GM12878 (cell line): ENCODE measurements around the gene MGLL. TPM values are rescaled to one million over a fixed set of nuclear protein-coding genes. Genes with fewer than 3 reads are reported as not detected.

ENCODE experiments used
- ATF7 ChIP-seq: fragments of 450-650 bp; IDR thresholded peaks from 2 replicates; pipeline ENCODE4 v1.6.1; 2016; ENCODE audit warnings: low read depth, mild to moderate bottlenecking
- BCL11A ChIP-seq: IDR thresholded peaks from 2 replicates; pipeline ENCODE4 v1.6.1; 2011; ENCODE audit warnings: low read depth, low read length
- BHLHE40 ChIP-seq, 2 experiments: fragments of 450-650 bp in 1 of 2; IDR thresholded peaks; 2 replicates each; pipeline ENCODE4 v1.6.1; 2011 to 2017; ENCODE audit warnings: low read depth in 2 of 2, borderline replicate concordance in 1 of 2, improper control_type of control experiment in 1 of 2, low read length in 1 of 2, mild to moderate bottlenecking in 1 of 2
- CHD2 ChIP-seq: IDR thresholded peaks from 2 replicates; pipeline ENCODE4 v1.6.1; 2011; ENCODE audit warnings: low read depth, low read length, improper control_type of control experiment, borderline replicate concordance
- CREM ChIP-seq: IDR thresholded peaks from 2 replicates; pipeline ENCODE4 v1.6.1; 2014; ENCODE audit warnings: antibody characterized with exemption, low read depth
- DPF2 ChIP-seq: fragments of 450-650 bp; IDR thresholded peaks from 2 replicates; pipeline ENCODE4 v1.6.1; 2017; ENCODE audit warnings: mild to moderate bottlenecking
- EP300 ChIP-seq, 2 experiments: fragments of 150-350 bp in 1 of 2; IDR thresholded peaks; 2 replicates each; pipeline ENCODE4 v1.6.1; 2011 to 2012; ENCODE audit warnings: low read depth in 2 of 2, low read length in 2 of 2, borderline replicate concordance in 1 of 2, improper control_type of control experiment in 1 of 2, inconsistent platforms in 1 of 2; ENCODE audit not compliant: control insufficient read depth in 1 of 2
- NR2F1 ChIP-seq: fragments of 450-650 bp; conservative IDR thresholded peaks from 2 replicates; pipeline ENCODE4 v1.6.1; 2017; ENCODE audit warnings: mild to moderate bottlenecking
- RAD51 ChIP-seq: fragments of 450-650 bp; IDR thresholded peaks from 2 replicates; pipeline ENCODE4 v1.6.1; 2016; ENCODE audit warnings: moderate library complexity, mild to moderate bottlenecking, inconsistent platforms
- TCF12 ChIP-seq: IDR thresholded peaks from 2 replicates; pipeline ENCODE4 v1.6.1; 2011; ENCODE audit warnings: low read depth, mild to moderate bottlenecking, low read length
- TCF7 ChIP-seq: IDR thresholded peaks from 2 replicates; pipeline ENCODE4 v1.6.1; 2014; ENCODE audit warnings: antibody characterized with exemption, borderline replicate concordance
- polyA plus RNA-seq, 11 experiments: library from polyadenylated mRNA; depleted of rRNA in 4 of 11; unstranded in 6 of 11; stranded (reverse) in 5 of 11; fragments of >200 nt; fragmentation: Nextera tagmentation in 4 of 11; fragmentation: Illumina TruSeq in 1 of 11; extraction: Ambion mirVana in 4 of 11; extraction: Trizol in 1 of 11; gene quantifications; 1 replicate in 1 of 11; 2 replicates in 10 of 11; pipeline versions ENCODE4 v1.2.1 to v1.2.3, GENCODE V29; 2011 to 2016; ENCODE audit warnings: inconsistent platforms in 2 of 11, missing spikeins in 2 of 11, low read depth in 1 of 11
- total RNA-seq, 4 experiments: library from RNA; depleted of rRNA in 3 of 4; stranded (reverse); fragments of >200 nt in 3 of 4; fragmentation: Illumina TruSeq in 1 of 4; extraction: Trizol in 1 of 4; gene quantifications; 2 replicates each; pipeline versions ENCODE4 v1.2.1 to v1.2.3, GENCODE V29; 2013 to 2021
- TF ChIP-seq, protein P1 (sequence below): fragments of 450-650 bp; IDR thresholded peaks from 2 replicates; pipeline ENCODE4 v1.6.1; 2017; ENCODE audit warnings: mild to moderate bottlenecking, moderate library complexity
- TF ChIP-seq, protein P2 (sequence below): fragments of 450-650 bp; IDR thresholded peaks from 2 replicates; pipeline ENCODE4 v1.6.1; 2017; ENCODE audit warnings: mild to moderate bottlenecking, low read depth, inconsistent platforms; ENCODE audit not compliant: poor library complexity, severe bottlenecking
- TF ChIP-seq, protein P3 (sequence below): fragments of 450-650 bp; IDR thresholded peaks from 2 replicates; pipeline ENCODE4 v1.6.1; 2016; ENCODE audit warnings: mild to moderate bottlenecking
- TF ChIP-seq, protein P4 (sequence below): IDR thresholded peaks from 2 replicates; pipeline ENCODE4 v1.6.1; 2011; ENCODE audit warnings: mild to moderate bottlenecking, low read depth, low read length, moderate library complexity; ENCODE audit not compliant: insufficient replicate concordance

The MGLL gene
- total and polyA plus RNA-seq, 10 of the 15 experiments (the other 5 are each of a cell fraction or from before 2014, with no cell fraction given): 44.9 to 177 (median 72.9) TPM

DNA sequence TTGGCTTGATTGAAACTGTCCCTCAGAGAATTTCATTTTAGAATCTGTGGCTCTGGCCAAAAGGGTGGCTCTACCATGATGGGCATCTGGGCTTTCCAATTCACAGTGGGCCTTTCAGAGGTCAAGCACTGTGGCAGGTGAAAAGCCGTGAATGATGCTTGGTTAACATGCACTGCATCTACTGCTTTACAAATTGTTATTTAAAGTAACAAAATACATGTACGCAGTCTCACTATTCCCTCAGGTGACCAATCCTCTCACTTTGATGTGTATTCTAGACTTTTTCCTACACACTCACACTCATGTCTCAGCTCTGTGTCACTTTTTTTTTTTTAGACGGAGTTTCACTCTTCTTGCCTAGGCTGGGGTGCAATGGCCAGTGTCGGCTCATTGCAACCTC, 70.5 kb downstream of the MGLL start (continued):
- TF ChIP-seq, protein P1, sequence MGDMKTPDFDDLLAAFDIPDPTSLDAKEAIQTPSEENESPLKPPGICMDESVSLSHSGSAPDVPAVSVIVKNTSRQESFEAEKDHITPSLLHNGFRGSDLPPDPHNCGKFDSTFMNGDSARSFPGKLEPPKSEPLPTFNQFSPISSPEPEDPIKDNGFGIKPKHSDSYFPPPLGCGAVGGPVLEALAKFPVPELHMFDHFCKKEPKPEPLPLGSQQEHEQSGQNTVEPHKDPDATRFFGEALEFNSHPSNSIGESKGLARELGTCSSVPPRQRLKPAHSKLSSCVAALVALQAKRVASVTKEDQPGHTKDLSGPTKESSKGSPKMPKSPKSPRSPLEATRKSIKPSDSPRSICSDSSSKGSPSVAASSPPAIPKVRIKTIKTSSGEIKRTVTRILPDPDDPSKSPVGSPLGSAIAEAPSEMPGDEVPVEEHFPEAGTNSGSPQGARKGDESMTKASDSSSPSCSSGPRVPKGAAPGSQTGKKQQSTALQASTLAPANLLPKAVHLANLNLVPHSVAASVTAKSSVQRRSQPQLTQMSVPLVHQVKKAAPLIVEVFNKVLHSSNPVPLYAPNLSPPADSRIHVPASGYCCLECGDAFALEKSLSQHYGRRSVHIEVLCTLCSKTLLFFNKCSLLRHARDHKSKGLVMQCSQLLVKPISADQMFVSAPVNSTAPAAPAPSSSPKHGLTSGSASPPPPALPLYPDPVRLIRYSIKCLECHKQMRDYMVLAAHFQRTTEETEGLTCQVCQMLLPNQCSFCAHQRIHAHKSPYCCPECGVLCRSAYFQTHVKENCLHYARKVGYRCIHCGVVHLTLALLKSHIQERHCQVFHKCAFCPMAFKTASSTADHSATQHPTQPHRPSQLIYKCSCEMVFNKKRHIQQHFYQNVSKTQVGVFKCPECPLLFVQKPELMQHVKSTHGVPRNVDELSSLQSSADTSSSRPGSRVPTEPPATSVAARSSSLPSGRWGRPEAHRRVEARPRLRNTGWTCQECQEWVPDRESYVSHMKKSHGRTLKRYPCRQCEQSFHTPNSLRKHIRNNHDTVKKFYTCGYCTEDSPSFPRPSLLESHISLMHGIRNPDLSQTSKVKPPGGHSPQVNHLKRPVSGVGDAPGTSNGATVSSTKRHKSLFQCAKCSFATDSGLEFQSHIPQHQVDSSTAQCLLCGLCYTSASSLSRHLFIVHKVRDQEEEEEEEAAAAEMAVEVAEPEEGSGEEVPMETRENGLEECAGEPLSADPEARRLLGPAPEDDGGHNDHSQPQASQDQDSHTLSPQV: no peak
- TF ChIP-seq RAD51: 0 out of 2 replicates have a peak, but pooled peaks have one; percentile 30
- TF ChIP-seq TCF7: peak; percentile 72; the same call in 1 of the 2 replicates
- peak; percentile 67 to 84; a peak in 3 of 4 replicates for TF ChIP-seq BHLHE40 (IDR thresholded peaks at IDR 0.05; ENCODE audit: borderline replicate concordance in 1 of 2, low read depth in 2 of 2, low read length in 1 of 2)
- peak; percentile 81 for TF ChIP-seq NR2F1
- peak; percentile 24 to 82; a peak in 2 of 4 replicates for TF ChIP-seq EP300 (IDR thresholded peaks at IDR 0.05; ENCODE audit: borderline replicate concordance in 1 of 2, control insufficient read depth in 1 of 2, low read depth in 2 of 2, low read length in 2 of 2)
- TF ChIP-seq, protein P2, sequence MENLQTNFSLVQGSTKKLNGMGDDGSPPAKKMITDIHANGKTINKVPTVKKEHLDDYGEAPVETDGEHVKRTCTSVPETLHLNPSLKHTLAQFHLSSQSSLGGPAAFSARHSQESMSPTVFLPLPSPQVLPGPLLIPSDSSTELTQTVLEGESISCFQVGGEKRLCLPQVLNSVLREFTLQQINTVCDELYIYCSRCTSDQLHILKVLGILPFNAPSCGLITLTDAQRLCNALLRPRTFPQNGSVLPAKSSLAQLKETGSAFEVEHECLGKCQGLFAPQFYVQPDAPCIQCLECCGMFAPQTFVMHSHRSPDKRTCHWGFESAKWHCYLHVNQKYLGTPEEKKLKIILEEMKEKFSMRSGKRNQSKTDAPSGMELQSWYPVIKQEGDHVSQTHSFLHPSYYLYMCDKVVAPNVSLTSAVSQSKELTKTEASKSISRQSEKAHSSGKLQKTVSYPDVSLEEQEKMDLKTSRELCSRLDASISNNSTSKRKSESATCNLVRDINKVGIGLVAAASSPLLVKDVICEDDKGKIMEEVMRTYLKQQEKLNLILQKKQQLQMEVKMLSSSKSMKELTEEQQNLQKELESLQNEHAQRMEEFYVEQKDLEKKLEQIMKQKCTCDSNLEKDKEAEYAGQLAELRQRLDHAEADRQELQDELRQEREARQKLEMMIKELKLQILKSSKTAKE: peak; percentile 69
- TF ChIP-seq CHD2: peak; percentile 32; the same call in 1 of the 2 replicates
- peak; percentile 38; the same call in 1 of the 2 replicates for TF ChIP-seq CREM
- TF ChIP-seq DPF2: 0 out of 2 replicates have a peak, but pooled peaks have one; percentile 30
- TF ChIP-seq, protein P3, sequence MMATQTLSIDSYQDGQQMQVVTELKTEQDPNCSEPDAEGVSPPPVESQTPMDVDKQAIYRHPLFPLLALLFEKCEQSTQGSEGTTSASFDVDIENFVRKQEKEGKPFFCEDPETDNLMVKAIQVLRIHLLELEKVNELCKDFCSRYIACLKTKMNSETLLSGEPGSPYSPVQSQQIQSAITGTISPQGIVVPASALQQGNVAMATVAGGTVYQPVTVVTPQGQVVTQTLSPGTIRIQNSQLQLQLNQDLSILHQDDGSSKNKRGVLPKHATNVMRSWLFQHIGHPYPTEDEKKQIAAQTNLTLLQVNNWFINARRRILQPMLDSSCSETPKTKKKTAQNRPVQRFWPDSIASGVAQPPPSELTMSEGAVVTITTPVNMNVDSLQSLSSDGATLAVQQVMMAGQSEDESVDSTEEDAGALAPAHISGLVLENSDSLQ: peak; percentile 57
- no peak for TF ChIP-seq TCF12
- TF ChIP-seq ATF7: peak; percentile 48; the same call in 1 of the 2 replicates
- TF ChIP-seq, protein P4, sequence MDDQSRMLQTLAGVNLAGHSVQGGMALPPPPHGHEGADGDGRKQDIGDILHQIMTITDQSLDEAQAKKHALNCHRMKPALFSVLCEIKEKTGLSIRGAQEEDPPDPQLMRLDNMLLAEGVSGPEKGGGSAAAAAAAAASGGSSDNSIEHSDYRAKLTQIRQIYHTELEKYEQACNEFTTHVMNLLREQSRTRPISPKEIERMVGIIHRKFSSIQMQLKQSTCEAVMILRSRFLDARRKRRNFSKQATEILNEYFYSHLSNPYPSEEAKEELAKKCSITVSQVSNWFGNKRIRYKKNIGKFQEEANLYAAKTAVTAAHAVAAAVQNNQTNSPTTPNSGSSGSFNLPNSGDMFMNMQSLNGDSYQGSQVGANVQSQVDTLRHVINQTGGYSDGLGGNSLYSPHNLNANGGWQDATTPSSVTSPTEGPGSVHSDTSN: peak; percentile 6
- TF ChIP-seq BCL11A: peak; percentile 28; the same call in 1 of the 2 replicates
